Gastrocnemius medialis (tissue), 4 donors: ENCODE measurements around the gene ZNF202. TPM values are rescaled to one million over a fixed set of nuclear protein-coding genes. Genes with fewer than 3 reads are reported as not detected.
"Not testable (repeated sequence)": the region's sequence is repeated elsewhere in the genome, so short reads cannot be mapped to it uniquely, and the experiment has no call there.

ENCODE experiments used
- ATAC-seq, 2 donors: fragments of 150-250 bp; one replicate each; pipeline ENCODE4 v1.9.1; 2016
- DNase-seq, 2 donors: peaks; one replicate each; pipeline ENCODE4 v3.0.0-alpha.2; 2019
- H3K27ac ChIP-seq, 4 donors: fragments of 200-600 bp; sonication (generic); 1 replicate in 1 of 4; 2 replicates in 3 of 4; pipeline ENCODE4 v1.5.1; 2016 to 2018; ENCODE audit warnings: mild to moderate bottlenecking in 2 of 4, moderate library complexity in 1 of 4
- H3K27me3 ChIP-seq, 3 donors: fragments of 200-600 bp; sonication (generic) in 2 of 3; 1 replicate in 1 of 3; 2 replicates in 2 of 3; pipeline versions ENCODE4 v1.5.1 to v1.6.0; 2016 to 2019; ENCODE audit warnings: mild to moderate bottlenecking in 1 of 3, moderate library complexity in 1 of 3
- H3K36me3 ChIP-seq, 2 donors: fragments of 200-600 bp; sonication (generic) in 1 of 2; one replicate each; pipeline ENCODE4 v1.5.1; 2017 to 2018
- H3K4me1 ChIP-seq, 2 donors: fragments of 200-600 bp; sonication (generic) in 1 of 2; one replicate each; pipeline ENCODE4 v1.5.1; 2016 to 2017; ENCODE audit warnings: mild to moderate bottlenecking in 2 of 2
- H3K4me3 ChIP-seq, 4 donors: fragments of 200-600 bp; sonication (generic) in 3 of 4; 1 replicate in 1 of 4; 2 replicates in 3 of 4; pipeline ENCODE4 v1.5.1; 2016 to 2019; ENCODE audit warnings: mild to moderate bottlenecking in 2 of 4
- H3K9me3 ChIP-seq, 3 donors: fragments of 200-600 bp; sonication (generic) in 2 of 3; 1 replicate in 1 of 3; 2 replicates in 2 of 3; pipeline ENCODE4 v1.5.1; 2016 to 2019
- POLR2A ChIP-seq, 2 donors: fragments of 450-650 bp; IDR thresholded peaks; one replicate each; pipeline ENCODE4 v1.6.1; 2017; ENCODE audit warnings: antibody characterized with exemption in 2 of 2, mild to moderate bottlenecking in 2 of 2, moderate library complexity in 2 of 2
- in situ Hi-C, 4 donors: fragments of 200-750 bp; cut with MboI; loops; one replicate each; pipeline versions ENCODE4 v1.15.0 to v1.8.0; 2017; ENCODE audit warnings: low sequenced_read_pairs in 4 of 4
- intact Hi-C: fragments of 100-400 bp; cut with DNase I; formaldehyde crosslinking; loops from one replicate; pipeline ENCODE4 v1.15.1; 2023; ENCODE audit warnings: low total_unique reads
- total RNA-seq, 4 donors: library from RNA; depleted of rRNA; stranded (reverse); fragments of >200 nt; gene quantifications; one replicate each; pipeline versions ENCODE4 v1.1.0 to v1.2.3, GENCODE V29; 2016
- TF ChIP-seq, protein P1 (sequence below), 5 experiments: fragments of 450-650 bp in 3 of 5; fragments of 200-600 bp in 2 of 5; sonication (generic) in 2 of 5; IDR thresholded peaks in 4 of 5; conservative IDR thresholded peaks in 1 of 5; 1 replicate in 4 of 5; 2 replicates in 1 of 5; pipeline ENCODE4 v1.5.1; 2016 to 2019; ENCODE audit warnings: antibody characterized with exemption in 5 of 5, mild to moderate bottlenecking in 3 of 5, moderate library complexity in 3 of 5

ZNF202 gene
- total RNA-seq, 4 donors from 2014 or later, result 3.9 to 11.4 (median 5.3) TPM

DNA sequence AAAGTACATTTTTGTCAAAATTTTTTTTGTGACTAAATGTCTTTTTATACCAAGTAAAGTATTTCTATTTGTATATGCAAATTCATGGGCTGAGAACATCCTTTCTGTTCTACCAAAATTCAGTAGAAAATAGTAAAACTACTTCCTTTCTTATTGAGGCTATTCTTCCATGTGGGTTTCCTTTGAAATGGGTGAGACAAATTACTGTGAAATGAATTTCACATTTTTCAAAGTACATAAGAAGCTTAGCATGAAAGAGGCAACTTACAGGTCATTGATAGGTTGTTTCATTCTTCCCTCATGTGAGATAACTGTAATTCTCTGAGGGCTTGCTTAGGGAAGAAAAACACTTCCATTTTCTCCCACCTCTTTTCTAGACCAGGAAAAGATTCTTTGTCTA is 13.9 kb upstream of the ZNF202 start:
- Histone ChIP-seq H3K27ac (no peak overlapping the region), H3K9me3 (no peaks in the 10 kb centered on the region), H3K27me3 (no peaks in the 10 kb centered on the region), H3K4me1 (no peaks in the 10 kb centered on the region), H3K36me3 (no peaks in the 10 kb centered on the region), H3K4me3 (no peak overlapping the region)
- intact Hi-C loops (no loop called here), in situ Hi-C loops (no loop called here)
- no peak for DNase-seq
- no peak for ATAC-seq
- no peak for TF ChIP-seq POLR2A (IDR thresholded peaks at IDR 0.05)
- TF ChIP-seq, protein P1, sequence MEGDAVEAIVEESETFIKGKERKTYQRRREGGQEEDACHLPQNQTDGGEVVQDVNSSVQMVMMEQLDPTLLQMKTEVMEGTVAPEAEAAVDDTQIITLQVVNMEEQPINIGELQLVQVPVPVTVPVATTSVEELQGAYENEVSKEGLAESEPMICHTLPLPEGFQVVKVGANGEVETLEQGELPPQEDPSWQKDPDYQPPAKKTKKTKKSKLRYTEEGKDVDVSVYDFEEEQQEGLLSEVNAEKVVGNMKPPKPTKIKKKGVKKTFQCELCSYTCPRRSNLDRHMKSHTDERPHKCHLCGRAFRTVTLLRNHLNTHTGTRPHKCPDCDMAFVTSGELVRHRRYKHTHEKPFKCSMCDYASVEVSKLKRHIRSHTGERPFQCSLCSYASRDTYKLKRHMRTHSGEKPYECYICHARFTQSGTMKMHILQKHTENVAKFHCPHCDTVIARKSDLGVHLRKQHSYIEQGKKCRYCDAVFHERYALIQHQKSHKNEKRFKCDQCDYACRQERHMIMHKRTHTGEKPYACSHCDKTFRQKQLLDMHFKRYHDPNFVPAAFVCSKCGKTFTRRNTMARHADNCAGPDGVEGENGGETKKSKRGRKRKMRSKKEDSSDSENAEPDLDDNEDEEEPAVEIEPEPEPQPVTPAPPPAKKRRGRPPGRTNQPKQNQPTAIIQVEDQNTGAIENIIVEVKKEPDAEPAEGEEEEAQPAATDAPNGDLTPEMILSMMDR (IDR thresholded peaks at IDR 0.05 in 4 of 5, conservative IDR thresholded peaks at IDR 0.05 in 1 of 5), result no peak

DNA sequence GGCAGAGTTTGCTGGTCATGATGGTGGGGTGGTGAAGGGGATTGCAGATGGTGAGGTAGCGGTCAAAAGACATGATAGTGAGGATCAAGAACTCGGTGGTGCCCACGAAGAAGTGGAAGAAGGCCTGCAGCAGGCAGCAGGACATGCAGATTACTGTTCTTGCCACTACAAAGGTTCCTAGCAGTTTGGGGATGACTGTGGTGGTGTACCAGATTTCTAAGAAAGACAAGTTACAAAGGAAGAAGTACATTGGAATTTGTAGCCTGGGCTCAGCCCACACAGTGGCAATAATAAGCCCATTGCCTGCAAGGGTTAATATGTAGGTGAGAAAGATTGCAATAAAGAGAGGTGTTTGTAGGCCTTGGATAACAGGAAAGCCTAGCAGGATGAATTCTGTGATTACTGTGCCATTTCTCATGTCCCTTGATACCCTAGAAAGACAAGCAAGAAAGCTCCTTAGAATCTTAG is 12.7 kb upstream of the ZNF202 start, which contains the start of gene OR6X1:
TSS of gene OR6X1 (minus strand) at position 418 of the 468 bp plus-strand sequence. CDS start at position 418, 0 bp downstream.
- ATAC-seq (no peak), DNase-seq (no peak)
- TF ChIP-seq, protein P1 (IDR thresholded peaks at IDR 0.05 in 4 of 5, conservative IDR thresholded peaks at IDR 0.05 in 1 of 5), result no peak
- TF ChIP-seq POLR2A (IDR thresholded peaks at IDR 0.05), result no peak
- H3K4me3 ChIP-seq, result no peak within 1 kb of the TSS
- H3K4me1 ChIP-seq, result no peaks in the 10 kb centered on the region
- H3K27ac ChIP-seq, result no peak within 1 kb of the TSS
- no peaks in the 10 kb centered on the region for H3K36me3 ChIP-seq
- in situ Hi-C loops (no loop called here), intact Hi-C loops (no loop called here)
- H3K9me3 ChIP-seq, result no peaks in the 10 kb centered on the region
- no peaks in the 10 kb centered on the region for H3K27me3 ChIP-seq

DNA sequence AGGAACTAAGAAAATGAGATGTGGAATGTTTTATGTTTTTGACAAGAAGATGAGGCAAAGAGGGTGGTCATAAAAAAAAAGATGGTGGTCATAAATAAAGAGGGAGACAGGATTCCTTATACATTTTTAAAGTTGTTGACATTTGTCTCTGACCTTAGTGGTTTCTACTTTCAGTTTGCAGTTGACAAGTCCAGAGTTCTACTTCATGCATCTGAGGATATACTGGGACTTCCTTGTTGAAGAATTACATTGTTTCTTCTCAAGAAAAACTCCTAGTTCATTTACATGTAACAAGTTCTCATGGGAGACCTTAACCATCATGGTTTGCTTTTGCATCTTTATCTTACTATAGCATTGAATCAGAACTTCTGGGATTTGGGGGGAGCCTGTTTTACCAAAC is 11.7 kb upstream of the ZNF202 start:
- intact Hi-C loops, result no loop called here
- no peak overlapping the region for H3K27ac ChIP-seq
- H3K36me3 ChIP-seq, result no peaks in the 10 kb centered on the region
- H3K4me1 ChIP-seq, result no peaks in the 10 kb centered on the region
- TF ChIP-seq, protein P1 (IDR thresholded peaks at IDR 0.05 in 4 of 5, conservative IDR thresholded peaks at IDR 0.05 in 1 of 5), result no peak
- no peak for TF ChIP-seq POLR2A (IDR thresholded peaks at IDR 0.05)
- ATAC-seq (no peak), DNase-seq (no peak)
- no peak overlapping the region for H3K4me3 ChIP-seq
- no peaks in the 10 kb centered on the region for H3K27me3 ChIP-seq
- H3K9me3 ChIP-seq, result peaks cover 0 to 4% (median 0%) of the 10 kb centered on the region in 3 donors
- in situ Hi-C loops, result no loop called here

DNA sequence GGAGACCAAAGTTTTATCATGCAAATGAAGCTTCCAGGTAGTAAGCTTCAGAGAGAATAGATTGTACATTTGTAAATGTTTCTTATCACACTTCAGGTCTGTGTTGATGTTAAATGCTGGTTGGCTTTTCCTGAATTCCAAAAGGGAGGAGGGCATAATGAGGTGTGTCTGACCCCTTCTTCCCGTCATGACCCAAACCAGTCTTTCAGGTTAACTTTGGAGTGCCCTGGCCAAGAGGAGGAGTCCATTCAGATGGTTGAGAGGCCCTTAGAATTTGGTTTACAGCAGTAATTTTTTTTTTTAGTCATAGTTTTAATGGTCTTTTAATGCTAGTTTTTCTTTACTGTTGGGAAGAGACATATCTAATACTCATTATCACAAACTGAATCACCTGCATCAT is 10.3 kb upstream of the ZNF202 start:
- intact Hi-C loops (no loop called here), in situ Hi-C loops (no loop called here)
- DNase-seq (no peak), ATAC-seq (no peak)
- H3K27ac ChIP-seq, result no peak overlapping the region
- TF ChIP-seq, protein P1 (IDR thresholded peaks at IDR 0.05 in 4 of 5, conservative IDR thresholded peaks at IDR 0.05 in 1 of 5), result no peak
- TF ChIP-seq POLR2A (IDR thresholded peaks at IDR 0.05), result no peak
- no peaks in the 10 kb centered on the region for H3K36me3 ChIP-seq
- H3K4me1 ChIP-seq, result no peaks in the 10 kb centered on the region
- no peak overlapping the region for H3K4me3 ChIP-seq
- no peaks in the 10 kb centered on the region for H3K27me3 ChIP-seq
- H3K9me3 ChIP-seq, result peaks cover 0 to 4% (median 0%) of the 10 kb centered on the region in 3 donors

DNA sequence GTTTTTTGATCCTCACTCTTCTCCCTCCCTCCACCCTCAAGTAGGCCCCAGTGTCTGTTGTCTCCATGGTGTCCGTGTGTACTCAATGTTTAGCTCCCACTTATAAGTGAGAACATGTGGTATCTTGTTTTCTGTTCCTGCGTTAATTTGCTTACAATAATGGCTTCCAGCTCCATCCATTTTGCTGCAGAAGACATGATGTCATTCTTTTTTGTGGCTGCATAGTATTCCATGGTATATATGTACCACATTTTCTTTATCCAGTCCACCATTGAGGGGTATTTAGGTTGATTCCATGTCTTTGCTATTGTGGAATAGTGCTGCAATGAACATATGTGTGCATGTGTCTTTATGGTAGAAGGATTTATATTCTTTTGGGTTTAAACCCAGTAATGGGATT is 6.9 kb upstream of the ZNF202 start:
- intact Hi-C loops, ATAC-seq, H3K27ac ChIP-seq, H3K4me1 ChIP-seq, in situ Hi-C loops, H3K36me3 ChIP-seq, DNase-seq, H3K4me3 ChIP-seq, H3K27me3 ChIP-seq, H3K9me3 ChIP-seq: not testable (repeated sequence)
